Measurements from ENCODE around the gene CLK2.
A peak's percentile ranks its signal among the peaks of the same experiment; 100 is the strongest.

CLK2 gene

GRCh38 chr1:155273343-155274245 lies at the start of gene CLK2:
Gene CLK2, minus strand, starts transcription at chr1:155273504. Its CDS starts 2,527 bp downstream, at chr1:155270977.
- DNase-seq: peak; percentile 84

- DNase-seq: no peak
Observed at GRCh38 chr1:155322571-155322952, 49.3 kb upstream of the CLK2 start.

- DNase-seq: no peak
Observed at GRCh38 chr1:155321639-155322503, 48.6 kb upstream of the CLK2 start.

GRCh38 chr1:155320661-155321617 lies 47.6 kb upstream of the CLK2 start, which contains the start of gene RUSC1:
Gene RUSC1, plus strand, starts transcription at chr1:155320894. Its CDS starts 880 bp downstream, at chr1:155321774.
- no peak for DNase-seq

- no peak for DNase-seq
Observed at GRCh38 chr1:155320252-155320651, 46.9 kb upstream of the CLK2 start.

GRCh38 chr1:155319536-155319935 lies 46.2 kb upstream of the CLK2 start:
- DNase-seq: no peak

GRCh38 chr1:155318082-155318481 lies 44.8 kb upstream of the CLK2 start:
- no peak for DNase-seq

- DNase-seq: no peak
Observed at GRCh38 chr1:155316922-155317321, 43.6 kb upstream of the CLK2 start.

- DNase-seq: no peak
Observed at GRCh38 chr1:155313261-155313660, 40.0 kb upstream of the CLK2 start.

GRCh38 chr1:155309423-155310021 lies 36.2 kb upstream of the CLK2 start:
- no peak for DNase-seq

GRCh38 chr1:155308493-155309422 lies 35.5 kb upstream of the CLK2 start, which contains the start of gene FDPS:
Gene FDPS, plus strand, starts transcription at chr1:155308866. Its CDS starts 924 bp downstream, at chr1:155309790.
- DNase-seq: peak; percentile 95

- DNase-seq: no peak
Observed at GRCh38 chr1:155307247-155307740, 34.0 kb upstream of the CLK2 start.

- DNase-seq: no peak
Observed at GRCh38 chr1:155305881-155306391, 32.6 kb upstream of the CLK2 start.

- no peak for DNase-seq
Observed at GRCh38 chr1:155304558-155305063, 31.3 kb upstream of the CLK2 start.

GRCh38 chr1:155301342-155301841 lies 28.1 kb upstream of the CLK2 start, which contains the start of gene PKLR:
Gene PKLR, minus strand, starts transcription at chr1:155301438. Its CDS starts 43 bp downstream, at chr1:155301395.
- no peak for DNase-seq

- DNase-seq: no peak
Observed at GRCh38 chr1:155300553-155301329, 27.4 kb upstream of the CLK2 start.

GRCh38 chr1:155300024-155300423 lies 26.7 kb upstream of the CLK2 start:
- DNase-seq: no peak

- no peak for DNase-seq
Observed at GRCh38 chr1:155297384-155297783, 24.1 kb upstream of the CLK2 start.

- no peak for DNase-seq
Observed at GRCh38 chr1:155296661-155297060, 23.4 kb upstream of the CLK2 start.

Measured in NCI-H1436 treated with DMSO at 0.1 percent for 48 hours (cell line).